Measurements from ENCODE around the gene TMTC1. TPM values are rescaled to one million over a fixed set of nuclear protein-coding genes. Genes with fewer than 3 reads are reported as not detected.

Gene TMTC1
- total RNA-seq, 1 experiment from 2014 or later, result not detected

- no peak overlapping the region for H3K4me3 Mint-ChIP-seq (ENCODE audit: unreplicated experiment)
- POLR2A ChIA-PET, result no interaction called here
Observed at GRCh38 chr12:29769162-29769858, 14.4 kb downstream of the TMTC1 start.

GRCh38 chr12:29768372-29768771, 15.4 kb downstream of the TMTC1 start:
- no TSS peak for BruUV-seq (replicated peaks)
- Mint-ChIP-seq H3K4me1 (ENCODE audit: low read depth, unreplicated experiment) (no peaks in the 10 kb centered on the region), H3K27me3 (ENCODE audit: insufficient read depth, unreplicated experiment) (no peaks in the 10 kb centered on the region), H3K36me3 (ENCODE audit: insufficient read depth, unreplicated experiment) (no peaks in the 10 kb centered on the region), H3K4me3 (ENCODE audit: unreplicated experiment) (no peak overlapping the region), H3K9me3 (ENCODE audit: unreplicated experiment) (no peaks in the 10 kb centered on the region), H3K27ac (ENCODE audit: unreplicated experiment) (no peak overlapping the region)
- Histone ChIP-seq H3K27me3 (replicated peaks; ENCODE audit: control insufficient read depth, insufficient read depth, low read length) (no peaks in the 10 kb centered on the region), H3K4me3 (ENCODE audit: low read depth, low read length) (no peak overlapping the region), H3K4me1 (no peaks in the 10 kb centered on the region), H3K9me3 (peaks cover 7% of the 10 kb centered on the region; the same call in 1 of the 2 replicates), H3K36me3 (ENCODE audit: control insufficient read depth, insufficient read depth, low read length) (no peaks in the 10 kb centered on the region)
- CTCF ChIA-PET, result no interaction called here
- intact Hi-C loops (cut with micrococcal nuclease; ENCODE audit: unreplicated experiment), result no loop called here
- no peak for TF ChIP-seq CTCF (IDR thresholded peaks at IDR 0.05; ENCODE audit: insufficient read depth in 1 of 2, low read depth in 1 of 2, low read length in 1 of 2, severe bottlenecking in 1 of 2, unreplicated experiment in 1 of 2)
- no peak for DNase-seq
- POLR2A ChIA-PET, result no interaction called here

More at GRCh38 chr12:29769162-29769858, 14.4 kb downstream of the TMTC1 start:
- Histone ChIP-seq H3K4me3 (ENCODE audit: low read depth, low read length) (no peak overlapping the region), H3K36me3 (ENCODE audit: control insufficient read depth, insufficient read depth, low read length) (no peaks in the 10 kb centered on the region), H3K4me1 (no peaks in the 10 kb centered on the region), H3K9me3 (peaks cover 7% of the 10 kb centered on the region; the same call in 1 of the 2 replicates), H3K27me3 (replicated peaks; ENCODE audit: control insufficient read depth, insufficient read depth, low read length) (no peaks in the 10 kb centered on the region)
- intact Hi-C loops (cut with micrococcal nuclease; ENCODE audit: unreplicated experiment), result no loop called here
- H3K27ac Mint-ChIP-seq (ENCODE audit: unreplicated experiment), result no peak overlapping the region
- TF ChIP-seq CTCF (IDR thresholded peaks at IDR 0.05; ENCODE audit: insufficient read depth in 1 of 2, low read depth in 1 of 2, low read length in 1 of 2, severe bottlenecking in 1 of 2, unreplicated experiment in 1 of 2), result no peak
- H3K4me1 Mint-ChIP-seq (ENCODE audit: low read depth, unreplicated experiment), result no peaks in the 10 kb centered on the region
- H3K36me3 Mint-ChIP-seq (ENCODE audit: insufficient read depth, unreplicated experiment), result no peaks in the 10 kb centered on the region
- no peak for DNase-seq
- no peaks in the 10 kb centered on the region for H3K27me3 Mint-ChIP-seq (ENCODE audit: insufficient read depth, unreplicated experiment)
- BruUV-seq (replicated peaks), result no TSS peak
- CTCF ChIA-PET, result no interaction called here
- peaks cover 4% of the 10 kb centered on the region for H3K9me3 Mint-ChIP-seq (ENCODE audit: unreplicated experiment)

GRCh38 chr12:29763301-29763683, 20.4 kb downstream of the TMTC1 start:
- H3K4me1 ChIP-seq, result no peaks in the 10 kb centered on the region
- Mint-ChIP-seq H3K36me3 (ENCODE audit: insufficient read depth, unreplicated experiment) (no peaks in the 10 kb centered on the region), H3K9me3 (ENCODE audit: unreplicated experiment) (no peaks in the 10 kb centered on the region), H3K4me1 (ENCODE audit: low read depth, unreplicated experiment) (no peaks in the 10 kb centered on the region), H3K27me3 (ENCODE audit: insufficient read depth, unreplicated experiment) (no peaks in the 10 kb centered on the region), H3K27ac (ENCODE audit: unreplicated experiment) (no peak overlapping the region), H3K4me3 (ENCODE audit: unreplicated experiment) (no peak overlapping the region)
- no peaks in the 10 kb centered on the region; the same call in 1 of the 2 replicates for H3K9me3 ChIP-seq
- DNase-seq, result no peak
- ChIA-PET POLR2A (no interaction called here), CTCF (interaction anchor here (0.6 kb wide), 1 partner anchor 370 kb away, joined by 3 read pairs; no protein-coding TSS in a partner anchor)
- H3K27me3 ChIP-seq (replicated peaks; ENCODE audit: control insufficient read depth, insufficient read depth, low read length), result no peaks in the 10 kb centered on the region
- H3K4me3 ChIP-seq (ENCODE audit: low read depth, low read length), result no peak overlapping the region
- no peaks in the 10 kb centered on the region for H3K36me3 ChIP-seq (ENCODE audit: control insufficient read depth, insufficient read depth, low read length)
- intact Hi-C loops (cut with micrococcal nuclease; ENCODE audit: unreplicated experiment), result no loop called here
- BruUV-seq (replicated peaks), result no TSS peak
- no peak for TF ChIP-seq CTCF (IDR thresholded peaks at IDR 0.05; ENCODE audit: insufficient read depth in 1 of 2, low read depth in 1 of 2, low read length in 1 of 2, severe bottlenecking in 1 of 2, unreplicated experiment in 1 of 2)
